Measurements from ENCODE around the gene AKR1C1. TPM values are rescaled to one million over a fixed set of nuclear protein-coding genes. Genes with fewer than 3 reads are reported as not detected.
"Not testable (repeated sequence)": the region's sequence is repeated elsewhere in the genome, so short reads cannot be mapped to it uniquely, and the experiment has no call there.

Gene AKR1C1
- total RNA-seq, 2 experiments from 2014 or later = 0.89 to 1.1 TPM

- ChIA-PET POLR2A (no interaction called here), CTCF (no interaction called here)
- no peaks in the 10 kb centered on the region for H3K36me3 Mint-ChIP-seq (ENCODE audit: low read depth)
- peaks cover 5% of the 10 kb centered on the region for H3K9me3 Mint-ChIP-seq
- no peak for DNase-seq
- H3K4me1 Mint-ChIP-seq = no peaks in the 10 kb centered on the region
- no peak overlapping the region for H3K27ac Mint-ChIP-seq
- peaks cover 10% of the 10 kb centered on the region for H3K27me3 Mint-ChIP-seq
- H3K4me3 Mint-ChIP-seq = no peak overlapping the region
Observed at GRCh38 chr10:5023177-5023805, 60.1 kb downstream of the AKR1C1 start.

GRCh38 chr10:5025461-5025881, 62.3 kb downstream of the AKR1C1 start:
- DNase-seq; H3K4me1 Mint-ChIP-seq; H3K27ac Mint-ChIP-seq; POLR2A ChIA-PET; H3K4me3 Mint-ChIP-seq; H3K36me3 Mint-ChIP-seq (ENCODE audit: low read depth): not testable (repeated sequence)
- H3K9me3 Mint-ChIP-seq = peaks cover 10% of the 10 kb centered on the region
- H3K27me3 Mint-ChIP-seq = peaks cover 15% of the 10 kb centered on the region
- CTCF ChIA-PET = interaction anchor here (0.7 kb wide), 1 partner anchor 9 kb away, joined by 3 read pairs; no protein-coding TSS in a partner anchor

- no peak for DNase-seq
- POLR2A ChIA-PET = no interaction called here
- H3K36me3 Mint-ChIP-seq (ENCODE audit: low read depth) = peaks cover 2% of the 10 kb centered on the region
- H3K9me3 Mint-ChIP-seq = peaks cover 32% of the 10 kb centered on the region
- H3K27me3 Mint-ChIP-seq = peaks cover 14% of the 10 kb centered on the region
- H3K27ac Mint-ChIP-seq = no peak overlapping the region
- H3K4me1 Mint-ChIP-seq = no peaks in the 10 kb centered on the region
- CTCF ChIA-PET = interaction anchor here (0.6 kb wide), 1 partner anchor 607 kb away, joined by 3 read pairs; no protein-coding TSS in a partner anchor
- no peak overlapping the region for H3K4me3 Mint-ChIP-seq
Observed at GRCh38 chr10:5030989-5031388, 67.8 kb downstream of the AKR1C1 start.

DNA sequence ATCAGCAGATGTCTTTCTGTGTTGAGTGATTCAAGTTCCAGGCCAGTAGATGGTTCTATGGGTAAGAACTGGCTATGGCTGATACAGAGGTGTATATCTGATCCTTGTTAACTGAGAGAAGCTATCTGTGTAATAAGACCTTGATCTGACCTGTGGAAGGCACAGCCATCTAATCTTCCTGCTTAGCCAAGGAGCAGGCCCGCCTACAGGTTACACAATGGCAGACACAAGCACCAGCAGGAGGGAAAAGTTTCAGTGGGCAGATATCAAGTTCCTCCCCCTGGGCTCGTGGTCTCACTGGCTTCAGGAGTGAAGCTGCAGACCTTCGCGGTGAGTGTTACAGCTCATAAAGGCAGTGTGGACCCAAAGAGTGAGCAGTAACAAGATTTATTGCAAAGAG, 68.4 kb downstream of the AKR1C1 start:
- CTCF ChIA-PET = interaction anchor here (0.6 kb wide), 1 partner anchor 607 kb away, joined by 3 read pairs; no protein-coding TSS in a partner anchor
- H3K4me3 Mint-ChIP-seq; H3K4me1 Mint-ChIP-seq; DNase-seq; H3K36me3 Mint-ChIP-seq (ENCODE audit: low read depth); POLR2A ChIA-PET; H3K27me3 Mint-ChIP-seq; H3K27ac Mint-ChIP-seq: not testable (repeated sequence)
- peaks cover 28% of the 10 kb centered on the region for H3K9me3 Mint-ChIP-seq

- peaks cover 27% of the 10 kb centered on the region for H3K9me3 Mint-ChIP-seq
- H3K4me1 Mint-ChIP-seq; H3K36me3 Mint-ChIP-seq (ENCODE audit: low read depth); CTCF ChIA-PET; DNase-seq; H3K27ac Mint-ChIP-seq; H3K4me3 Mint-ChIP-seq; H3K27me3 Mint-ChIP-seq; POLR2A ChIA-PET: not testable (repeated sequence)
Observed at GRCh38 chr10:5032444-5032843, 69.2 kb downstream of the AKR1C1 start.

Other genes with a start within 250 kb of the AKR1C1 start
- gene AKR1E2, start 137.2 kb upstream of the AKR1C1 start, total RNA-seq = 10 to 100 TPM; 11.2 to 13.8 TPM
- gene AKR1C2, start 40.4 kb downstream of the AKR1C1 start, total RNA-seq = under 1 TPM in 1 of 2 experiments, not detected in 1; 0.17 TPM
- gene AKR1C3, start 131.0 kb downstream of the AKR1C1 start, total RNA-seq = 1 to 10 TPM; 5.9 to 6.1 TPM
- gene AKR1C8, start 221.7 kb downstream of the AKR1C1 start, total RNA-seq = under 1 TPM; 0.27 to 0.50 TPM
- gene AKR1C4, start 233.4 kb downstream of the AKR1C1 start, total RNA-seq = not detected